Measurements from ENCODE around the gene C2orf78.
"Not testable (repeated sequence)": the region's sequence is repeated elsewhere in the genome, so short reads cannot be mapped to it uniquely, and the experiment has no call there.

Gene C2orf78

GRCh38 chr2:73783883-73784282, at the start of gene C2orf78:
C2orf78 (plus strand) TSS chr2:73784183; CDS start chr2:73784310, 127 bp downstream.
- not testable (repeated sequence) for DNase-seq

- no peak for DNase-seq
Measured at GRCh38 chr2:73736378-73736777, 47.6 kb upstream of the C2orf78 start.

DNA sequence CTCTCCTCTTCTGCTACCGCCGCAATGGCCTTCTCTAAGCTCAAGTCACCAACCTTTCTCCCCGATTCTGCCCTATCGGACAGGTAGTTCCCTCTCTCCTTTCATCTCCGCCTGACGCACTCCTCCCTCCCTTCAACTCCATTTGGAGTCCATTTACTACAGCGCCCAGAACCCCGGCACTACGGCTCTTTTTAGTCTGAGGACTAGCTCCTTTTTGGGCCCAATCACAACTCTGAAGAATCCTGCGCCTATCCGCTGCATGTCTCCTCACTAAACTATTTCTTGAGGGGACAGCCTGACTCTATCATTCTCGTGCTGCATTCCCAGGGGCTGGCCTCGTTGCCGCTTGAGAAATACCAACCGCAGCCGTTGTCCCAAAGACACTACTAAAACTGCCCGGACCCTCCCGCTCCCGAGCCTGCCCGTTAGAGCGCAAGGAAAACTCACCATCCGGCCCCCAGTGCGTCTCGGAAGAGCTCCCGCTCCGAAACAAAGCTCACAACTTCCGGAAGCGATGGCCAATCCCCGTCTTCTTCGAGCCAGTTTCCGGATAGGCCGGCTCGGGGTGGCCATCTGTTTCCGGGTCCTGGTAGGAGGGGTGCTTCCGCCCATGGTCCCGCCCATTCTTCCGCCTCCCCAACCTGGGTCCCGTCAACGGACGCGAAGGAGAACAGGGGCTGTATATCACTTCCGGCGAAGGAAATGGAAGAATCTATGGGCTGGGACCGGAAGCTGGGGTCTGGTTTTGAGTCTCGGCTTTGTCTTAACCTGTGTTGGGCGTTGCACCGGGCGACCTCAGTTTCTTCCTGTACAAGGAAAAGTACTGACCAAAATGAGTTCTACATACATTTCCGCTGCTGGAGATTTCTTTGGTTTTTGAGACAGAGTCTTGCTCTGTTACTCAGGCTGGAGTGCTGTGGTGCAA, 46.9 kb upstream of the C2orf78 start, which contains the start of gene TPRKB:
TSS of gene TPRKB (minus strand) at position 491 of the 925 bp plus-strand sequence. CDS start 2,776 bp downstream, outside the sequence.
- peak; percentile 40 to 98 (median 92) for DNase-seq

DNA sequence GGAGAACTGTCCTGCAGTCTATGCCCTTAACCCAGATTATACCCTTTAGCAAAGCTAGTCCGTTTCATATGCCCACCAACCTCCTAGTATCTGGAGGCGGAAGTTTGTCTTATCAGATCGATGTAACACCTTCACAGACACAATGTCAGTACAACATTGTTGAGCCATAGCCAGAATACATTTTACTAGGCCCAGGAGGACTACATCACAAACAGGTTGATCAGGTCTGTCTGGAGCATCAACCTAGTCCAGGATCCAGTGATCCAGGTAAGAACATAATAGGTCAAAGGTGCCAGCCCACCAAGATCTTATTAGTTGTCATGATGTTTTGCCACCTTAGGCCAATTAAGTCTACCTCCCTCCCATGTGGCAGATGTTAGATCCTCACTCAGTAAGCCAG, 44.9 kb upstream of the C2orf78 start:
- no peak for DNase-seq

GRCh38 chr2:73740767-73741166, 43.2 kb upstream of the C2orf78 start:
- no peak for DNase-seq

GRCh38 chr2:73746015-73746876, 37.7 kb upstream of the C2orf78 start:
- DNase-seq, result no peak

DNA sequence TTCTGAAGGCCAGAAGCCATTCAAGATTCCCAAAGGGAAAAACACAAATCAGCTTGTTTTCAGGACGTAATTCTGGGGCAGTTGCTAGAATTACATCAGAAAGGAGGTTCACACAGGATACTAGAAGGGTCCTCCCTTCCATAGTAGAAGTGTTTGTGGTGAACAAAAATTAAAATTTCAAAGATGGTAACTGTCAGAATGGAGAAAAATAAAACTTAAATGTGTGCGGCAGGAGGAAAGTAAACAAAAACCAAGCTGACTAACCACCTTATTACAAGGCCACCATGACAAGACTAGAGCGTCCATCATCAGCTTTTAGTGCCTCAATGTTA, 37.1 kb upstream of the C2orf78 start:
- DNase-seq, result no peak

DNA sequence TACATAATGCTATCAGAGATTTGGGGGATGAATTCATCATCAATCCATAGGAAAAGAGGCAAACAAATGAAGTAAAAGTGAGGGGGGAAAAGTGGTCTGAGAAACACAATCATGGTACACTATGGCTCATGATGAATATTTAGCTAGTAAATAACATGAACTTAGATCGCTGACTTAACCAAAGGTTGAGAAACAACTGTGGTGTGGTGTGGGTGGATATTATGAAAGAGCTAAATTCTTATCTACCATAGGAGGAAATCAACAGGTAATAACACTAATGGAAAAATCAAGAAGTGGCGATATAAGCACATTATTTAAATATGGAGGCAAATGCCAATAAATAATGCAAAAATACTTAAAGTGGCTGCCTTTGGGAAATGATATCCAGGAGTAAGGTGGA, 34.7 kb upstream of the C2orf78 start:
- no peak for DNase-seq

DNA sequence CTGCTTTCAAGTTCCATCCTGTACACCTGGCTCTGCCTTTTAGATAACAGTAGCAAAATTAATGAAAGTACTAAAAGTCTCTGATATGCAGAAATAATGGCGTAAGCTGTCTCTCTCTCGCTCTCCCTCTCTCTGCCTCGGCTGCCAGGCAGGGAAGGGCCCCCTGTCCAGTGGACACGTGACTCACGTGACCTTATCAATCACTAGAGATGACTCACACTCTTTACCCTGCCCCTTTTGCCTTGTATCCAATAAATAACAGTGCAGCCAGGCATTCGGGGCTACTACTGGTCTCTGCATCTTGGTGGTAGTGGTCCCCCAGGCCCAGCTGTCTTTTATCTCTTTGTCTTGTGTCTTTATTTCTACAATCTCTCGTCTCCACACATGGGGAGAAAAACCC, 29.7 kb upstream of the C2orf78 start:
- not testable (repeated sequence) for DNase-seq

GRCh38 chr2:73759285-73759764, 24.7 kb upstream of the C2orf78 start:
- peak in 1 of 56 donors; percentile 20 for DNase-seq

GRCh38 chr2:73759904-73760303, 24.1 kb upstream of the C2orf78 start:
- DNase-seq, result no peak

DNA sequence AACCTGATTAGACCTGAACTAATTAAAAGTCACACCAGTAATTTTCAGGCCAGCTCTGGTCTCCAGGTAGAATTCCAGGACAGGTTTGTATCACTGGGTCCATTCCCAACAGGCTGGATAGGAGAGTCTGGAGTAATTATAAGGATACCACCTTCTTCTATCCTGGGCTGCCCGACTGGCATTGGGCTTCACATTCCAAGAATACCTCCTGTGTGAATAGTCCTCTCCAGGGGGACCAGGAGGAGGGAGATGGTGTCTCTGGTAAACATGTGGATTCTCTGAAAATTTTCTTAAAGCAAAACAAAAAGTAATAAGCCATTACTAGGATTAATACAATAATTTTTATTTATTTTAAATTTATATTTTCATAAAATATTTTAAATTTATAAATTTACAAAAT, 21.4 kb upstream of the C2orf78 start:
- no peak for DNase-seq

GRCh38 chr2:73764945-73765344, 19.0 kb upstream of the C2orf78 start:
- DNase-seq, result no peak

GRCh38 chr2:73766349-73766748, 17.6 kb upstream of the C2orf78 start:
- DNase-seq, result no peak

DNA sequence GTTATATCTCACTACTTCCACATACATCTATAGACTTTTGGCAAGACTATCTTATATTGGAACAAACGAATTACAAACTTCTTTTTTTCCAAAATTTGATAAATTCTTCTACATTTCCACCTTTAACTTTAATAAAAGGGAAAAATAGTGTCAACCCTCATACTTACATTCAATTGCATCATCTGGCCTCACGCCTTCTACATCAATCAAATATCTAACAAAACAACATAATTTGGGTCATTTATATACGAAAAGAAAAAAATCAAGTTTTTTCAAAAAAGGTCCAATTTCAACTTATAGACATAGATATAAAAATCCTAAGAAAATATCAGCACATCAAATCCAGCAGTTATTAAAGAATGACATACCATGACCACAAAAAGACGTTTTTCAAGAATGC, 17.0 kb upstream of the C2orf78 start:
- DNase-seq, result no peak

DNA sequence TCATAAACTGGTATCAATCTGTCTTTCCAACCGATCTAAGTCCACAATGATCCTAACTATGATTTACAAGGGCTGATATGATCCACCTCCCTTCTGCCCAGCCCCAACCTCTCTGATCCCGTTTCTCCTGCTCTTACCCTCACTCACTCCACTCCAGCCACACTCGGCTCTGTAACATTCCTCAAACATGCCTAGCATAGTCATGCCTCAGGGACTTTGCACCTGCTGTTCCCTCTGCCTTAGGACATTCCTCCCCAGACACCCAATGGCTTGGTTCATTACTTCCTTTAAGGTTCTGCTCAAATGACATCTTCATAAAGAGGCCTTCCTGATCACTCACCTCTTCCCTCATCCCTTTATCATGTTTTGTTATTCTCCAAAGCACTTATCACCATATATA, 13.3 kb upstream of the C2orf78 start:
- DNase-seq, result no peak

DNA sequence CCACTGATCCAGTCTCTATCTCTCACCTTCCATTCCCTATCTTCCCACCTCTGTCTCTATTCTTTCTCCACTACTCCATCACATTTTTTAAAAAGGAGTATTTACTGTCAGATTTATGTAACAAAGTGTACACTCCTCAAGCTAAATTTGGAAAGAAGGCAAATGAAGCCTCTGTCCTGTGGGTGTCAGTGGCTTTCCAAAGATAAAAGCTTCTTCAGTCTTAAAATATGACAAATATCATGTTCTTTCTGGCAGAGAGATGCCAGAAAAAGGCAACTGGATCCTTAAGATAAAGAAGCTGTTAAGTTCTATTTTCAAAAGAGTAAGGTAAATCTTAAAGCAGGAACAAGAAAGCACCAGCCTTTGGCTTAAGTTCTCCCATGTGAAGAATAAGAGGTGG, 11.2 kb upstream of the C2orf78 start:
- DNase-seq, result peak in 1 of 56 donors; percentile 5

DNA sequence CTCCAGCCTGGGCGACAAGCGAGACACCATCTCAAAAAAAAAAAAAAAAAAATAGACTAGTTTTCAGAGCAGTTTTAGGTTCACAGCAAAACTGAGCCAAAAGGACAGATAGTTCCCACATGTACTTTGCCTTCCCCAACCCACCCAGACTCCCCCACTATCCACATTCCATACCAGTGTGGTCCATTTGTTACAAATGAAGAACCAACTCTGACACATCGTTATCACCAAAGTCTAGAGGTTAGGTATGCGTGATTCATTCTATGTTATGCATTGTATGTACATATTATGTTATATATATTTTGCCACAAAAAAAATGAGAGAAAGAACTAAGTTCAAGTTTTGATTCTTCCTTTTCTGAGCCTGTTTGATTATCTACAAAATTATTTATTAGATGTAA, 7.6 kb upstream of the C2orf78 start:
- no peak for DNase-seq

DNA sequence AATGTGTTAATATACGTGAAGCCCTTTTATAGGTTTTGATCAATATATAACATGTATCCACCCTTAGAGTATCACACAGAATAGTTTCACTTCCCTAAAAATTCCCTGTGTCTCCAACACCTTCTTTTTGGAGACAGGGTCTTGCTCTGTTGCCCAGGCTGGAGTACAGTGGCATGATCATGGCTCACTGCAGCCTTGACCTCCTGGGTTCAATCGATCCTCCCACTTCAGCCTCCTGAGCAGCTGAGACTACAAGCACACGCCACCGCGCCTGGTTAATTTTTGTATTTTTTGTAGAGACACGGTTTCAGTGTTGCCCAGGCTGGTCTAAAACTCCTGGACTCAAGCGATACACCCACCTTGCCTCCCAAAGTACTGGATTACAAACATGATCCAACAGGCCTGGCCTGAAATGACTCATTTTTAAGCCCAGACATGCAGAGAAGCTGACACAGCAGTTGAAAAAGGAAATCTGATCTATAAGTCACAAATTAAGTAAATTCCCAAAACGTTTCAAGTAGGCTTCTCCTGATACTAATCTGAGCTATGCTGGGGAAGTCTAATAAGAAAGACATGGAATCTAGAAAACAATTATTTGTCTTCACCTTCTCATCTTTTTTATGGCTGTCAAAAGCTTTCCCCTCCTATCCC, 7.0 kb upstream of the C2orf78 start:
- no peak for DNase-seq

DNA sequence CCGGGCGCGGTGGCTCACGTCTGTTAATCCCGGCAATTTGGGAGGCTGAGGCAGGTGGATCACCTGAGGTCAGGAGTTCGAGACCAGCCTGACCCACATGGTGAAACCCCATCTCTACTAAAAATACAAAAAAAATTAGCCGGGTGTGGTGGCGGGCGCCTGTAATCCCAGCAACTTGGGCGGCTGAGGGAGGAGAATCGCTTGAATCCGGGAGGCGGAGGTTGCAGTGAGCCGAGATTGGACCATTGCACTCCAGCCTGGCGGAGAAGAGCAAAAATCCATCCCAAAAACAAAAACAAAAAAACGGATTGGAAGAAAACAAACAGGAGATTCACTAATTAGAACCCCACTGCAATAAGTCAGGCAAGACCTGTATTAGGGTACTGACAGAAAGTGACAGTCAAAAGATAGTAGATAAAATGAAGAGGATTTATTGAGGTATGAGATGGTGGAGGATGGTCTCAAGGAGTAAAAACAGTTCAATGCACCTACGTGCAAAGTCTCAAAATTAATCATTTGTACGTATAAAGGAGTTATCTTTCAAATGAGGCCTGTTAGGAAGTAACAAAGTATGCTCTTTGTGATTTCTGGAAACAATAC, 5.0 kb upstream of the C2orf78 start:
- not testable (repeated sequence) for DNase-seq
